Skeletal muscle tissue (tissue), 4 donors: ENCODE data around the gene PPP2R5E. TPM values are rescaled to one million over a fixed set of nuclear protein-coding genes. Genes with fewer than 3 reads are reported as not detected.

Experiments
- H3K27ac ChIP-seq: one replicate; pipeline ENCODE4 v1.7.0; 2013; ENCODE audit warnings: mild to moderate bottlenecking, low read depth, low read length, inconsistent platforms
- H3K27me3 ChIP-seq, 3 donors: one replicate each; pipeline ENCODE4 v1.7.0; 2013; ENCODE audit warnings: low read length in 3 of 3; ENCODE audit not compliant: control insufficient read depth in 3 of 3, insufficient read depth in 3 of 3
- H3K36me3 ChIP-seq, 3 donors: one replicate each; pipeline ENCODE4 v1.7.0; 2013; ENCODE audit warnings: low read length in 3 of 3; ENCODE audit not compliant: control insufficient read depth in 3 of 3, insufficient read depth in 3 of 3
- H3K4me1 ChIP-seq, 3 donors: one replicate each; pipeline ENCODE4 v1.7.0; 2013; ENCODE audit warnings: low read length in 3 of 3, mild to moderate bottlenecking in 3 of 3; ENCODE audit not compliant: control insufficient read depth in 3 of 3, insufficient read depth in 3 of 3
- H3K4me3 ChIP-seq, 3 donors: one replicate each; pipeline ENCODE4 v1.7.0; 2013; ENCODE audit warnings: low read length in 3 of 3
- H3K9ac ChIP-seq, 3 donors: one replicate each; pipeline ENCODE4 v1.7.0; 2013; ENCODE audit warnings: low read length in 3 of 3, mild to moderate bottlenecking in 3 of 3, moderate library complexity in 2 of 3, low read depth in 1 of 3
- H3K9me3 ChIP-seq, 3 donors: one replicate each; pipeline ENCODE4 v1.7.0; 2013; ENCODE audit warnings: low read length in 3 of 3; ENCODE audit not compliant: control insufficient read depth in 3 of 3
- total RNA-seq: library from RNA; depleted of rRNA; stranded (reverse); fragments of >200 nt; gene quantifications from one replicate; pipeline ENCODE4 v1.2.3, GENCODE V29; 2014
- donor health status: Osteomylitis.

PPP2R5E gene
- total RNA-seq, 1 donor from 2014 or later: 11.0 TPM

DNA sequence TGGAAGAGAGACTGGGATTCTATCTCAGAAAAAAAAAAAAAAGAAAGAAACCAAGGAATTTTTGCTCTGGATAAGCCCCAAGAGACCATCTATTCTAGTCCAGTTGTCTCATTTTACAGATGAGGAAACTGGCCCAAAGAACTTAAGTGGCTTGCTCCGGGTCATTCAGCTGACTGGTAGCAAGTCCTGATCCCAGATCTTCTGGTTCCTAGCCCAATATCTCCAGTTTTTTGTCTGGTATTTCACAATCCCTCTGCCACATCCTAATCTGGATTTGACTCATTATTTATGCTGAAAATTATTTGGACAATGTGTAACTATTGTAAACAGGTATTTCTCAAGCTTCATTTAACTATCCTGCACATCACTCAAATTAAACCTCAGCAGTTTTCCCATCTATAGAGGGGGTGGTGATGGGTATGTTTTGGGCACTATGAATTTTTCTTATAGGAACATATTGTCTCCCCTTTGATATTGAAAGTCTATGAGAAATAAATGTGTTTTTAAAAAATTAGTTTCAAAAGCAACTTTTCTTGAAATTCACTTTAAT is 43.4 kb downstream of the PPP2R5E start:
- Histone ChIP-seq H3K9me3 (no peaks in the 10 kb centered on the region), H3K4me1 (peaks cover 15 to 28% (median 18%) of the 10 kb centered on the region in 3 donors), H3K4me3 (no peak overlapping the region), H3K27ac (no peak overlapping the region), H3K36me3 (no peaks in the 10 kb centered on the region), H3K27me3 (no peaks in the 10 kb centered on the region), H3K9ac (no peak overlapping the region)

DNA sequence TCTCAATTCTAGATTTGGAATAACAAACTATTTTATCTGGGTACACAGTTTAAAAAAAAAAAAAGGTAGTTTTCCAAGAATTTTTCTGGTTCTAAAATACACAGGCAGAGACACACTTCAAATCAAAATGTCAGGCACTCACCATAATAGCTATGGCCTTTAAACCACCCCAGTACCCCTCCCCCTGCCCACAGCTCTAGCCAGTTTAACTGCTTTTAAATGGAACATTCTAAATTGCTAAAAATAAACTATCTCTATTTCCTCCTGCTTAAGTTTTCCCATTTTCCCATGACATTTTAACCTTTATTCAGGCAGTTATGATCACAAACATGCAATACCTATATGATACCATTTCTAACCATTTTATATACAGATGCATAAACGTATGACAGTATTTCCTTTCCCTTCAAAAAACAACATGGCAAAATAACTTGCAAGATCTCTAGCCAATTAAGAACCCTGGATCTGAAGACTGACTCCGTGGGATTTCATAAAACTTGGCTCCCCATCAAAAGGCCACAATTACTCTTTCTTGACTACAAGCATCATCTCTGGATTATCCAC is 46.3 kb downstream of the PPP2R5E start:
- H3K36me3 ChIP-seq: no peaks in the 10 kb centered on the region
- H3K9me3 ChIP-seq: no peaks in the 10 kb centered on the region
- H3K27me3 ChIP-seq: no peaks in the 10 kb centered on the region
- no peak overlapping the region for H3K4me3 ChIP-seq
- peak overlapping the region; percentile 44 for H3K27ac ChIP-seq
- no peak overlapping the region for H3K9ac ChIP-seq
- peaks cover 25 to 36% (median 28%) of the 10 kb centered on the region in 3 donors for H3K4me1 ChIP-seq

DNA sequence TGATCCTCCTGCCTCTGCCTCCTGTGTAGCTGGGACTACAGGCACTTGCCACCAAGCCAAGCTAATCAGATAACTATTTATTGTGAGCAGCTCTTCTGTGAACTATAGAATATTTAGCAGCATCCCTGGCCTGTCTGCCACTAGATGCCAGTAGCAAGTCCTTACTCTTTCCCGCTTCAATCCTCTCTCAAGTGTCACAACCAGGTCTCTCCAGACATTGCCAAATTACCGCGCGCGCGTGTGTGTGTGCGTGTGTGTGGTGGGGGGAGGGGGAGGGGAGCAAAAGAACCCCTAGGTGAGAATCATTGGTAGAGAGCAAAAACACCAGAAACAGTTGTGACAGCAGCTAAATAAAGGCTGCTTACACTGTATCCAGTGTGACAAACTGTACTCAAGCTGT is 49.9 kb downstream of the PPP2R5E start:
- Histone ChIP-seq H3K4me1 (peaks cover 27 to 37% (median 29%) of the 10 kb centered on the region in 3 donors), H3K4me3 (peak overlapping the region in 2 of 3 donors; percentile 4 to 6), H3K9me3 (no peaks in the 10 kb centered on the region), H3K27me3 (no peaks in the 10 kb centered on the region), H3K27ac (no peak overlapping the region), H3K9ac (no peak overlapping the region), H3K36me3 (no peaks in the 10 kb centered on the region)

DNA sequence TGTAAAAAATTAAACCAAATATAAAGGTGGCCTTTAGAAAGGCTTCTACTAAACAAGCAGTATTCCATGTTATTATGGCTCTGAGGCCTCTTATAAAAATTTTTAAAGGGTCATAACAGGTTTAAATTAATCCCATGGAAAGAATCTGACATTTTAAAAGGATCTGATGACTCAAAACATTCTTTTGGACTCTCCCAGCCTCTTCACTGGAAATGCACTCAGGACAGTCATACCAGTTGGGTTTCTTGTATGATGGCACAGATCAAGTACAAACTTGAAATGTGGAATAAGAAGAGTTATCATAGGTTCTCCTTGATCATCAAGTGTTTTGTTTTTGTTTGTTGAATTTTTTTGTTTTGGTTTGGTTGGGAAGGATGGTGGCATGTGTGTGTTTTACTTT is 50.8 kb downstream of the PPP2R5E start:
- H3K27ac ChIP-seq: peak overlapping the region; percentile 21
- H3K4me1 ChIP-seq: peaks cover 23 to 31% (median 23%) of the 10 kb centered on the region in 3 donors
- H3K4me3 ChIP-seq: no peak overlapping the region
- no peaks in the 10 kb centered on the region for H3K9me3 ChIP-seq
- H3K27me3 ChIP-seq: no peaks in the 10 kb centered on the region
- H3K36me3 ChIP-seq: no peaks in the 10 kb centered on the region
- no peak overlapping the region for H3K9ac ChIP-seq

DNA sequence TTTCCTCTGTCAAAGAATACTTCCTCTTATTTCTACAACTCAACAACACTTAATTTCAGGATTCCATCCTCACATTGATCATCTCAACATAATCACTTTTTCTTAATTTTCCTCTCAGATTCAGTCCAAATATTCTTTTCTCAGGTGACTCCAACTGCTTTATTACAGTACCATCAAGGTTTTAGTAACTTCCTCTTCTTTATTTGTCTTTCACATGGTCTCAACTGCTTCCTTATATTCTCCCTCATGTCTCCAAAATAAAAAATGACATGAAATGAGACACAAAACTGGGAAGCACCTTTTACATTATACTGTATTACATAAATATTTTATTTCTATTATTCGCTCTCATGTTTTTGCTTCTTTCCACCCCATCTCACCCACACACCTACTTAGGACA is 55.5 kb downstream of the PPP2R5E start:
- no peak overlapping the region for H3K4me3 ChIP-seq
- no peak overlapping the region for H3K27ac ChIP-seq
- no peaks in the 10 kb centered on the region for H3K9me3 ChIP-seq

DNA sequence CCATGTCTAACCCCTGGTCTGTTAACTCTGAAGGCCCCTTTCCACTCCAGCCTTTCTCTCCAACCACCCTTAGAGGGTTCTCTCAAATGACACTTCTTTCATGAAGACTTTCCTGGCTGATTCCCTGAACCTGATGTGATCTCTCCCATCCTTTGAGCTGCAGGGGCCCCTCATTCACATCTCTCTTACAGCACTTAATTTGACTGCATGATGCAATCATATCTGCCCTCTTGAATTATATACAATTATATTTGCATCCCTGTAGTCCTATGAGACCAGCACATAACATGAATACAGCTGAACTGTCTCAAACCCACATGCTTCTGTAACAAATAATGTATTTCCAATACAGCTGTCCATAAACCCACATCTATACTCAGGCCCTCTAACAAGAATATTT is 56.4 kb downstream of the PPP2R5E start:
- Histone ChIP-seq H3K27me3 (no peaks in the 10 kb centered on the region), H3K36me3 (no peaks in the 10 kb centered on the region), H3K4me1 (peaks cover 6 to 8% (median 8%) of the 10 kb centered on the region in 3 donors), H3K27ac (no peak overlapping the region), H3K9ac (no peak overlapping the region), H3K4me3 (no peak overlapping the region), H3K9me3 (no peaks in the 10 kb centered on the region)

More for the DNA sequence above, 55.5 kb downstream of the PPP2R5E start:
- Histone ChIP-seq H3K27me3 (no peaks in the 10 kb centered on the region), H3K36me3 (no peaks in the 10 kb centered on the region), H3K4me1 (peaks cover 11 to 16% (median 14%) of the 10 kb centered on the region in 3 donors), H3K9ac (no peak overlapping the region)

DNA sequence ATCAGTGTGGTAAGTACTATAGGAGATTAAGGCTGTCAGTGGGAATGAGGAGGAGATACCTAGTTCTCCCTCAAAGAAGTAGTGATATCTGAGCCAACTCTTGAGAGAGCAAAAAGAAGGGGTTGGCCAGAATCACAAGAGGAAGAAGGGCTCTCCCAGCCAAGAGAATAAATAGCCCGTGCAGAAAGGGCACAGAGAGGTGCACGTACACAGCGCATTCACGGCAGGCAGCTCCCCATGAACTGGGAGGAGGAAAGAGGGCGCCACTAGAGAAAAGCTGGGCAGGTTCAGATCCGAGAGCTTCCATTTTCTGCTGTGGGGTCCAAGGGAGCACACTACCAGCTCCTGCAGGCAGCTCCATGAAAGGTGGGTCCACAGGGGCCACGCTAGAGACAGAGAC is 59.9 kb downstream of the PPP2R5E start:
- no peak overlapping the region for H3K4me3 ChIP-seq
- no peak overlapping the region for H3K27ac ChIP-seq
- no peaks in the 10 kb centered on the region for H3K9me3 ChIP-seq
- H3K9ac ChIP-seq: no peak overlapping the region
- peaks cover 0 to 12% (median 5%) of the 10 kb centered on the region in 3 donors for H3K4me1 ChIP-seq
- H3K36me3 ChIP-seq: no peaks in the 10 kb centered on the region
- H3K27me3 ChIP-seq: no peaks in the 10 kb centered on the region

DNA sequence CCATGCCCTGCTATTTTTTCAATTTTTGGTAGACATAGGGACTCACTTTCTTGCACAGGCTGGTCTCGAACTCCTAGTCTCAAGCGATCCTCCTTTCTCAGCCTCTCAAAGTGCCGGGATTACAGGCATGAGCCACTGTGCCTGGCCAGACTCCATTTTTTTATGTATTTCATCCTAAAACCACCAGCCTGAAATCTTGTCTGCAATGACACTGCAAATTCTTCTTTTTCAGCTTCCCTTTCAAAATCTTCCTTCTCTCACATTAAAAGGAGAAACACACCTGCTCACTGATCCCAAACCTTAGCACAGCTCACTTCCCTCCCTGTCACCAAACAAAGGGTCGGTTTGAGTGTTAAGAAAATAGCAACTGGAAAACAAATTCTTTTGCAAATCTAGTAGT is 62.6 kb downstream of the PPP2R5E start:
- no peaks in the 10 kb centered on the region for H3K9me3 ChIP-seq
- no peak overlapping the region for H3K9ac ChIP-seq
- H3K27me3 ChIP-seq: no peaks in the 10 kb centered on the region
- H3K27ac ChIP-seq: no peak overlapping the region
- peaks cover 3 to 13% (median 5%) of the 10 kb centered on the region in 3 donors for H3K4me1 ChIP-seq
- no peak overlapping the region for H3K4me3 ChIP-seq
- no peaks in the 10 kb centered on the region for H3K36me3 ChIP-seq

DNA sequence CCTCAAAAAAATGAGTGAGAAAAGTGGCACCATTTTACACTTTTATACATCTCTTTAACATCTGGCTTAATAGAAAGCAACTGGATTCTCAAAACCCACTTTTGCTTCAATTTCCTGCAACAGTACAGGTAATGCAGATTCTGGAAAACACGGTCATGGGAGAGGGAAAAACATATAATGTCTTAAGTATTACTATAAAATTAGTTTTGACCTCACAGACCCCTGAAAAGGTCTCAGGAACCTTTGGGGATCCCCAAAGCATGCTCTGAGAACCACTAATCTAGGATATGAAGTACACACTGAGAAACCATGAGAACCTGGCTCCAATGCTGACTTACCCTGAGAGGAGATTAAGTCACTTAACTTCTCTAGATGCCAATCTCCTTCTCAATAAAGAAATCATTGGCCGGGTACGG is 64.7 kb downstream of the PPP2R5E start:
- Histone ChIP-seq H3K27ac (no peak overlapping the region), H3K36me3 (no peaks in the 10 kb centered on the region), H3K9ac (no peak overlapping the region), H3K27me3 (no peaks in the 10 kb centered on the region), H3K4me1 (peaks cover 3 to 7% (median 4%) of the 10 kb centered on the region in 3 donors), H3K4me3 (no peak overlapping the region), H3K9me3 (no peaks in the 10 kb centered on the region)

DNA sequence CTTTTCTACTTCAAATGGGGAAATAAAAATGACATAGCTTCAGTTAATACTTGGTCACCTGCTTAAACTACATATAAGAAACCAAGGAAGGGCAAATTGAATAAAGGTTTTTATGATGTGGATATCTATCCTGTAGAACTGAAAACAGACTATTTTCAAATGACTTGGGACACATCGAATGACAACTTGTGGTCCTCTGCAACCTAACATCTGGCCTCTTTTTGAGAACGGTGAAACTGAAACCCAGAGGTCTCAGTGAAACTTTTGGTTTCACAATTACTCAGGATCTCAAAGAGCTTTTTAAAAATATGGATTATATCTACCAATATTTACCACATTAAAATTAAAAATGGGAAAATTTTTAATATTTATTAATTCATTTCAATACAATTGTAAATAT is 65.2 kb downstream of the PPP2R5E start:
- H3K4me3 ChIP-seq: peak overlapping the region in 1 of 3 donors; percentile 45
- H3K4me1 ChIP-seq: peaks cover 0 to 7% (median 3%) of the 10 kb centered on the region in 3 donors
- H3K9me3 ChIP-seq: no peaks in the 10 kb centered on the region
- no peaks in the 10 kb centered on the region for H3K36me3 ChIP-seq
- no peak overlapping the region for H3K9ac ChIP-seq
- no peaks in the 10 kb centered on the region for H3K27me3 ChIP-seq
- H3K27ac ChIP-seq: no peak overlapping the region
